Activated T-cell treated with anti-CD3 and anti-CD28 coated beads, Interleukin-2, amount 50 U/mL, for 4 hours (primary cell): Measurements from ENCODE around the gene DNAJC4. TPM values are rescaled to one million over a fixed set of nuclear protein-coding genes. Genes with fewer than 3 reads are reported as not detected.

Experiments used
- ATAC-seq, 2 donors: fragments of 200-7000 bp; cut with Tn5 transposase; one replicate each; pipeline ENCODE4 v1.10.0; 2021
- DNase-seq: peaks from one replicate; pipeline ENCODE4 v3.0.0-alpha.2; 2020
- H3K27me3 Mint-ChIP-seq: one replicate; pipeline ENCODE4 v1.8.0; 2021; ENCODE audit warnings: low read depth, mixed read lengths
- H3K36me3 Mint-ChIP-seq: one replicate; pipeline ENCODE4 v1.8.0; 2022; ENCODE audit warnings: mixed read lengths; ENCODE audit not compliant: insufficient read depth
- H3K4me1 Mint-ChIP-seq: one replicate; pipeline ENCODE4 v1.8.0; 2021; ENCODE audit warnings: low read depth, mixed read lengths
- H3K4me3 Mint-ChIP-seq: one replicate; pipeline ENCODE4 v1.8.0; 2021; ENCODE audit warnings: mild to moderate bottlenecking, moderate library complexity, mixed read lengths
- H3K9me3 Mint-ChIP-seq: one replicate; pipeline ENCODE4 v1.8.0; 2021; ENCODE audit warnings: mixed read lengths
- total RNA-seq, 3 donors: library from RNA; stranded (reverse); gene quantifications; one replicate each; pipeline ENCODE4 v1.2.1, GENCODE V29; 2021

The DNAJC4 gene
- total RNA-seq, 3 donors from 2014 or later = 15.0 to 16.6 (median 16.1) TPM

DNA sequence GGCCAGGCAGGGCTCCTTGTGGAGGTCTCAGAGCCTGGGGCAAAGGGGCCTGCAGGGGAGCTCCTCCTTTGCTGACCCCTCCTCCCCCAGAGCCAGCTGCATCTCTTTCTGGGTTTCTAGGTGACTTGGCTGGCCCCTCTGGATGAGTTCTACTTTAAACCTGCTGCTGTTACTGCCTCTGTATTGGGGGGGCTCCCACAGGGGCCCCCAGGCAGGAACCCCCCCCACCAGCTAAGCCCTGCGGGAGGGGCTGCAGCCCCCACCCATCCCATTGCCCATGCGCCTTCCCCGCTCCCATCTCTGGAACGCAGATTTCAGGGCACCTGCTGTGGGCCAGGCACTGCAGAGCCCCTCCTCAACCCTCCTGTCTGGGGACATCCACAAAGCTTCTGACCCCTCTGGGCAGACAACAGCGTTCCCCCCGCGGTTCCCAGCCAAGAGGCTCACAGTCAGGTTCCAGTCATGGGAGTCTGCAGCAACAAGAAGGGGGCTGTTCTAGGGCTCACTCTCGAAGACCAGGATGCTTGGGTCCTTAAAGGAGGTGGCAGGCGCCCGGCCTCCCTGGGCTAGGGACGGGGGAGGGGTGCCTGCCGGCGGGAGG is 20.2 kb downstream of the DNAJC4 start:
- DNase-seq = no peak
- Mint-ChIP-seq H3K4me3 (peak overlapping the region; percentile 21), H3K36me3 (peaks cover 2% of the 10 kb centered on the region), H3K27me3 (no peaks in the 10 kb centered on the region), H3K9me3 (no peaks in the 10 kb centered on the region), H3K4me1 (peaks cover 15% of the 10 kb centered on the region)
- no peak for ATAC-seq

DNA sequence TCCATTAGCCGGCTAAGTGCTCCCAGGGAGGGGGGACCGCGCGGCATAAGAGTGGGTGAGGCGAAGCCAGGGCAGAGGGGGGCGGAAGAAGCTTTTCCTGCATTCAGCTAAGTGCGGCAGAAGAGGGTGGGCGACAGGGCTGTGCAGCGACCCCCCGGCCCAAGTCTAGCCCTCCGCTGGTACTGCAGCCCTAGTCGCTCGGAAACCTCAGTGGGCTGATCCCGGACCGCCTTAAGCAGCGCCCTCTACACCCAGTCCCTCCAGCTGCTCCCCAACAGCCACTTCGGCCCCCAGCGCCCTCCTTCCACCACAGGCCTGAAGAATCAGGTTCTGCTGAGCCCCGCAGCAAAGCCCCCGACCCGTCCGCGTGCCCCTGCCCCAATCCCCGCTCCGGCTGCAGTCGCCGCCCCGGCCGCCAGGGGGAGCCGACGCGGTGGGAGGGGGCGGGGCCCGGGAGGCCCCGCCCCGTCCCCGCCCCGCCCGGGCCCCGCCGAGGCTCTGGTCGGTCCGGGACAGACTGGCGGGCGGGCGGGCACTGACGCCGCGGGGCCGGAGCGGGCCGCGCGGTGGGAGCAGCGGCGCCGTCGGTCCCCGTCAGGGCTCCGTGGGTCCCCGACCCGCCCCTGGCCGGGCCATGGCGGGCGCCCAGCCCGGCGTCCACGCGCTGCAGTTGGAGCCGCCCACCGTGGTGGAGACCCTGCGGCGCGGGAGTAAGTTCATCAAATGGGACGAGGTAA is 20.8 kb downstream of the DNAJC4 start, which contains the start of gene PLCB3:
PLCB3 (plus strand) TSS at position 515 of the 737 bp plus-strand sequence; CDS start at position 635, 120 bp downstream.
- Mint-ChIP-seq H3K4me1 (peaks cover 15% of the 10 kb centered on the region), H3K4me3 (peak within 1 kb of the TSS; percentile 83)
- peak; percentile 61 to 62 for ATAC-seq

DNA sequence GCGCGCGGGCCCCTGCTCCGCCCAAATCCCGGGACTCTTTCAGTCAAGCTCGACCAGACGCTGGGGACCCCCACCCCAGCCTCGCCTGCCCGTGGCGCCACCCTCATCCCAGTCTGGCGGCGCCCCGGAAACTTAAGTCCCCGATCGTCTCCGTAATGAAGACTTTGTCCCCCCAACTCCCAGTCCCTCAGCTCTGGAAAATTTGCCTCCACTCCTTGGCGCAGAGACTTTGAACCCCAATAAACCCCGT is 21.3 kb downstream of the DNAJC4 start:
- no peak for DNase-seq

More for the DNA sequence above, 20.8 kb downstream of the DNAJC4 start, which contains the start of gene PLCB3:
- no peaks in the 10 kb centered on the region for H3K27me3 Mint-ChIP-seq
- peak; percentile 58 for DNase-seq
- H3K9me3 Mint-ChIP-seq = no peaks in the 10 kb centered on the region
- H3K36me3 Mint-ChIP-seq = peaks cover 2% of the 10 kb centered on the region

DNA sequence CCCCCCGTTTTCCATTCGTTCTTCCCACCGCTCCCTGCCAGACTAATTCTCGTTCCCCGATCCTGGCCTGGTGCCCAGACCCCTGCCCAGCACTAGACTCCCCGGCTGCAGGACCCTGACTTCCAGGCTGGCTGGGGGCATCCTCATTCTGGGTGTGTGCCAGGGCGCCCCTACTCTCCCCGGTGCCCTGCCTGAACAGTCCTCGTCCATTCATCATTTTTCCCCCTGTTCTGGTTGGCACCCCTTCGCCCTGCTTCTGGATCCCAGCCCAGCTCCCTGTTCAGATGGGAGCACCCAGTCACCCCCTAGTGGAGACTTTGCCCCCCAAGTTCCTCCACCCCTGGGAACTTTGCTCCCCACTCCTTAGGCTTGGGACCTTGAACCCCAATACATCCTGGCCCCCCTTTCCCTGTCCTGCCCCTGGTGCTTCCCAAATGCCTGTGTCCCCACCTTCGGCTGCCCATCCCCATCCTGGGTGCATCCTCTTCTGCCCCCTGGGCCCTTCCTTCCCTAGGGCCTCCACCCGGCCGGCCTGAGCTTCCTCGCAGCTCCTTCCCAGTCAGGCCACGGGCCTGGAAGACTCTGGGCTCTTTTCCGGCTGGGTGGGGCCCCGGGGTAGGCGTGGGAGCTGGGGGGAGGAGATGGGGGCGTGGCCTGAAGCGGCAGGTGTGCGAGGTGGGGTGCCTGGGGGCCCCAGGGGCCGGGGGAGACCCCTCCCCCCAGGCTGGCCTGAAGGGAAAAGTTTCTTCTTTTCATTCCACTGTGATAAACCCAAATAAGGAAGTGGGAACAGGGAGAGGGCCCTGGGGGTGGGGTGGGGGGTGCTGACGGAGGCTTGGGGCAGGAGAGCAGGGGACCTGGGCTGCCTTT is 21.9 kb downstream of the DNAJC4 start:
- no peak for DNase-seq
- peaks cover 2% of the 10 kb centered on the region for H3K36me3 Mint-ChIP-seq
- no peak for ATAC-seq
- H3K27me3 Mint-ChIP-seq = no peaks in the 10 kb centered on the region
- H3K9me3 Mint-ChIP-seq = no peaks in the 10 kb centered on the region
- H3K4me1 Mint-ChIP-seq = peaks cover 15% of the 10 kb centered on the region
- peak overlapping the region; percentile 83 for H3K4me3 Mint-ChIP-seq

More for the DNA sequence above, 21.3 kb downstream of the DNAJC4 start:
- Mint-ChIP-seq H3K4me3 (peak overlapping the region; percentile 83), H3K36me3 (peaks cover 2% of the 10 kb centered on the region), H3K27me3 (no peaks in the 10 kb centered on the region), H3K9me3 (no peaks in the 10 kb centered on the region), H3K4me1 (peaks cover 15% of the 10 kb centered on the region)
- ATAC-seq = no peak

DNA sequence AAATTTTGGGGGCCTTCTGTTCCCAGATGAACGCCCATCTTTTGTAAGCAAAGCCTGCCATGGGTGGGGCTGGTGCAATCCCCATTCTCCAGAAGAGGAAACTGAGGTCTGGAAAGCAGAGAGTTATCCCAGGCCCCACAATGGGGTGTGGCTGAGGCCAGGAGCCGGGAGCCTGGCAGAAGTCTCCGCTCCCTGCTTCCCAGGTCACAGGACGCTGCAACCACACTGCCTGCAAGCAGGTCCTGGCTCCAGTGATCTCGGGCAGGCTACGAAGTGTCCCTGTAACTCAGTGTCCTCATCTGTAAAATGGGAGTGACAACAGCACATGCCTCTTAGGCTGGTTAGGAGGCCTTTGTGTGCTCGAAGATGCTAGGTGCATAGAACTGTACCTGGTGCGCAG is 22.7 kb downstream of the DNAJC4 start:
- peaks cover 2% of the 10 kb centered on the region for H3K36me3 Mint-ChIP-seq
- no peaks in the 10 kb centered on the region for H3K9me3 Mint-ChIP-seq
- no peaks in the 10 kb centered on the region for H3K27me3 Mint-ChIP-seq
- no peak for ATAC-seq
- DNase-seq = no peak
- H3K4me3 Mint-ChIP-seq = no peak overlapping the region
- peaks cover 13% of the 10 kb centered on the region for H3K4me1 Mint-ChIP-seq

DNA sequence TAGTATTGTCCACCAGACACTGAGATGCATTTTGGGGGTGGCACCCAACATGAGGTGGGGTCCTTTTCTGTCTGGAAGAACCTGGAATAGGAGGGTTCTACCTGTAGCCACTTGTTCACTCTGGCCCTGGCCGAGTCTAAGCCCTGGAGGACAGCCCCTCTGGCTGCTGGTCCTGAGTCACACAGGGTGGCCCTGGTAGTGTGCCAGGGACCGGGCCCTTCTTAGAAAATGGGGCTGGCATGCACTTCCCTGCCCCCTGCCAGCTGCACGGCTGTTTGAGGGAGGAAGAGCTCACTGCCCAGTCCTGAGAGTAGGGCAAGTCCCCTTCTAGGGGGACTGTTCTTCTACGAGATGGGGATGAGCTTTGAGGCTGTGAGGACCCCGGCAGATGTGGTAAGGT is 23.1 kb downstream of the DNAJC4 start:
- H3K36me3 Mint-ChIP-seq = peaks cover 2% of the 10 kb centered on the region
- H3K4me3 Mint-ChIP-seq = no peak overlapping the region
- no peak for DNase-seq
- no peaks in the 10 kb centered on the region for H3K9me3 Mint-ChIP-seq
- H3K27me3 Mint-ChIP-seq = no peaks in the 10 kb centered on the region
- H3K4me1 Mint-ChIP-seq = peaks cover 13% of the 10 kb centered on the region
- no peak for ATAC-seq

DNA sequence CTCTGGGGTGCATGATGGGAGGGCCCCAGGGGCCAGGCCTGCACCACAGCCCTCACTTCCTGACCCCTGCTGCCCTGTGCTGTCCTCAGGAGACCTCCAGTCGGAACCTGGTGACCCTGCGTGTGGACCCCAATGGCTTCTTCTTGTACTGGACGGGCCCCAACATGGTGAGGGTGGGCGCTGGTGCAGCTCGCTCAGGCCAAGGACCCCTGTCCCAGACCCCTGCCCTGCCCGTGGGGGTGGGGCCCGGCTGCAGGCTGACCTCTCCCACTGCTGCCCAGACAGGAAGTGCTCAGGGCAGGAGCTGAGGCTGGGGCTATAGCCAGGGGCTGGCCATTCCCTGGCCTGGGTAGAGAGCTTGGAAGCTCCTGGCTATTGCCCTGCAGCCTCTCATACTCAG is 24.0 kb downstream of the DNAJC4 start:
- DNase-seq (no peak), ATAC-seq (no peak)
- Mint-ChIP-seq H3K9me3 (no peaks in the 10 kb centered on the region), H3K4me3 (no peak overlapping the region), H3K4me1 (peaks cover 13% of the 10 kb centered on the region), H3K27me3 (no peaks in the 10 kb centered on the region), H3K36me3 (peaks cover 3% of the 10 kb centered on the region)

DNA sequence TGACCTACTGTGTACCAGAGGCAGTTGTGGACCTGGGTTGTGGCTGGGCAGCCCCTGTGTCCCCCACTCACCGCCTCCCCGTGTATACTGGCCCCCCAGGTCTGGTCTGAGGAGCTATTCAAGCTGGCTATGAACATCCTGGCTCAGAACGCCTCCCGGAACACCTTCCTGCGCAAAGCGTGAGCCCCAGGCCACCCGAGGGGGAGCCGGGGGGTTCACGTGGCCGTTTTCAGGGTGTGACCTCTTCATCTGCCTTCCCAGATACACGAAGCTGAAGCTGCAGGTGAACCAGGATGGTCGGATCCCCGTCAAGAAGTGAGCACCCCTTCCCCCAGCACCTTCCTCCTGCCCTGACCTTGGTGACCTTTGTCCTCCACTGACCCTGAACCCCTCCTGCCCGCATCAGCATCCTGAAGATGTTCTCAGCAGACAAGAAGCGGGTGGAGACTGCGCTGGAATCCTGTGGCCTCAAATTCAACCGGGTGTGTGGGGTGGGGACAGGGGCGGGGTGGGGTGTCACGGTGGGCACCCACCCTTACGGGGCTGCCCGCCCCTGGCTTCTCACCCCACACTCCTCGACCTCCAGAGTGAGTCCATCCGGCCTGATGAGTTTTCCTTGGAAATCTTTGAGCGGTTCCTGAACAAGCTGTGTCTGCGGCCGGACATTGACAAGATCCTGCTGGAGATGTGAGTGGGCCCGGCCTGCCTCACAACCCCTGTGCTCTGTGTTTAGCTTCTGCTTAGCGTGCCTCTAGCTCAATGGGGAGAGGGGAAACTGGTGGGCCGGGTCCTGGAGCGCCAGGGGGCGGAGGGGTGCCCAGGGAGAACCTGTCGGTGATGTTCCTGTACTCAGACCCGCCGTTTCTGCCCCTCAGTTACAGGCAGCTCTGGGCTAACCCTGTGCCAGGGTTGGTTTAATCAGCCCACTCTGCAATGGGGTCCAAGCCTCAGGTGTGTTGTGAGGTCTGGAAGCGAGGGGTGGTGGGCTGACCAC is 25.1 kb downstream of the DNAJC4 start:
- Mint-ChIP-seq H3K4me3 (no peak overlapping the region), H3K9me3 (no peaks in the 10 kb centered on the region), H3K27me3 (no peaks in the 10 kb centered on the region), H3K36me3 (peaks cover 5% of the 10 kb centered on the region), H3K4me1 (peaks cover 17% of the 10 kb centered on the region)
- DNase-seq = no peak
- no peak for ATAC-seq

DNA sequence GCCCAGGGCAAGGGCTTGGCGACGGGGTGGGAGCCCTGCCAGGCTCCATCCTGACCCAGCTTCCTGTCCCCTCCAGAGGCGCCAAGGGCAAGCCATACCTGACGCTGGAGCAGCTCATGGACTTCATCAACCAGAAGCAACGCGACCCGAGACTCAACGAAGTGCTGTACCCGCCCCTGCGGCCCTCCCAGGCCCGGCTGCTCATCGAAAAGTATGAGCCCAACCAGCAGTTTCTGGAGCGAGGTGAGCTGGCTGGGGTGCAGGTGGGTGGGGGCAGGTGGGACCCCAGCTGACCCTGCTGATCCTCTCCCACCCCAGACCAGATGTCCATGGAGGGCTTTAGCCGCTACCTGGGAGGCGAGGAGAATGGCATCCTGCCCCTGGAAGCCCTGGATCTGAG is 26.0 kb downstream of the DNAJC4 start:
- Mint-ChIP-seq H3K9me3 (no peaks in the 10 kb centered on the region), H3K4me3 (no peak overlapping the region), H3K4me1 (peaks cover 14% of the 10 kb centered on the region), H3K36me3 (peaks cover 5% of the 10 kb centered on the region), H3K27me3 (no peaks in the 10 kb centered on the region)
- DNase-seq (no peak), ATAC-seq (no peak)

DNA sequence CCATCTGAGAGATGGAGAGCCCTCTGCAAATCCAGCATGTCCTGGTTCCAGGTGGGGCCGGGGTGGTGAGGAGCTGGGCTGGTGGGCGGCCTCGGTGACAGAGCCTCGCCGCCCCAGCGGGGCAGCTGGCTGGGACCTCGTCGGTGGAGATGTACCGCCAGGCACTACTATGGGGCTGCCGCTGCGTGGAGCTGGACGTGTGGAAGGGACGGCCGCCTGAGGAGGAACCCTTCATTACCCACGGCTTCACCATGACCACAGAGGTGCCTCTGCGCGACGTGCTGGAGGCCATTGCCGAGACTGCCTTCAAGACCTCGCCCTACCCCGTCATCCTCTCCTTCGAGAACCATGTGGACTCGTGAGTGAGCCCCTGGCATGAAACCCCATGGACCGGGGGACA is 28.0 kb downstream of the DNAJC4 start:
- peaks cover 8% of the 10 kb centered on the region for H3K4me1 Mint-ChIP-seq
- H3K9me3 Mint-ChIP-seq = no peaks in the 10 kb centered on the region
- no peak for DNase-seq
- no peak for ATAC-seq
- H3K36me3 Mint-ChIP-seq = peaks cover 7% of the 10 kb centered on the region
- H3K4me3 Mint-ChIP-seq = no peak overlapping the region
- H3K27me3 Mint-ChIP-seq = no peaks in the 10 kb centered on the region

DNA sequence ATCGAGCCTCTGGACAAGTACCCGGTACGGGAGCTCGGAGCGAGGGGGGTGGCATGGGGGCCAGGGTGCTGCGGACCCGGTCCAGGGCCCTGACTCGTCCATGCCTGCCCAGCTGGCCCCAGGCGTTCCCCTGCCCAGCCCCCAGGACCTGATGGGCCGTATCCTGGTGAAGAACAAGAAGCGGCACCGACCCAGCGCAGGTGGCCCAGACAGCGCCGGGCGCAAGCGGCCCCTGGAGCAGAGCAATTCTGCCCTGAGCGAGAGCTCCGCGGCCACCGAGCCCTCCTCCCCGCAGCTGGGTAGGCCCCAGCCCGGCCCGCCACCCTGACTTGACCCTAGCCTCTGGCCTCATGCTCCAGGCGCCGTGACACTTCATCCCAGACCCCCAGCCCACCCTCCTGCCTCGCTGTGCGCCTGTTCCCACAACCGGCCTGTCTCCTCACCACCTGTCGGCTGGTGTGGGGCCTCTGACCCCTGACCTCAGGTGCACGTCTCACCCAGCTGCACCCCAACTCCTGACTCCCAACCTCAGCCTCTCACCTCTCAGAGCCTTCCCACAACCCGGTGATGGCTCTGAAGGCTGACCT is 28.7 kb downstream of the DNAJC4 start:
- Mint-ChIP-seq H3K36me3 (peaks cover 7% of the 10 kb centered on the region), H3K4me1 (peaks cover 8% of the 10 kb centered on the region), H3K4me3 (no peak overlapping the region), H3K27me3 (no peaks in the 10 kb centered on the region), H3K9me3 (no peaks in the 10 kb centered on the region)
- DNase-seq = no peak
- no peak for ATAC-seq

DNA sequence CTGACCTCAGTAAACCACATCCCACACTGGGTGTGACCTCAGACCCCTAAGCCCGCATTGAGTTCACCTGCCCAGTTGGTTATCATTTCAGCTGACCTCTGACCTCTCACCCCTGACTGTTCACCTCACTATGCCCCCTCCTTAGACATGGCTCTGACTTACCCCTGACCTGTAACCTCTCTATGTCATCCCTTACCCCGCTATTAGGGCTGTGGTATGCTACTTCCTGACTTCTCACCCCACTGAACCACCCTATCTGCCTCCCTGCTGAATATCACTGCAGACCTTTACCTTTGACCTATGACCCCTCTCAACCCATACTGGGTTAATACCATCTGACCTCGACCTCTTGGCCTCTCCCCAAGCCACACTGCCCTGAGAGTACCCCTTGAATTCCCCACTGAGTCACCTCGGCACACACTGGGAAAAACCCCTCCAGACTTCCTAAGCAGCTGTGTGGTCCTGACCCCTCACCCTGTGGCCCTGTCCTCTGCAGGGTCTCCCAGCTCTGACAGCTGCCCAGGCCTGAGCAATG is 29.3 kb downstream of the DNAJC4 start:
- no peak overlapping the region for H3K4me3 Mint-ChIP-seq
- no peak for ATAC-seq
- H3K36me3 Mint-ChIP-seq = peaks cover 7% of the 10 kb centered on the region
- no peaks in the 10 kb centered on the region for H3K9me3 Mint-ChIP-seq
- H3K4me1 Mint-ChIP-seq = peaks cover 8% of the 10 kb centered on the region
- no peaks in the 10 kb centered on the region for H3K27me3 Mint-ChIP-seq
- DNase-seq = no peak

DNA sequence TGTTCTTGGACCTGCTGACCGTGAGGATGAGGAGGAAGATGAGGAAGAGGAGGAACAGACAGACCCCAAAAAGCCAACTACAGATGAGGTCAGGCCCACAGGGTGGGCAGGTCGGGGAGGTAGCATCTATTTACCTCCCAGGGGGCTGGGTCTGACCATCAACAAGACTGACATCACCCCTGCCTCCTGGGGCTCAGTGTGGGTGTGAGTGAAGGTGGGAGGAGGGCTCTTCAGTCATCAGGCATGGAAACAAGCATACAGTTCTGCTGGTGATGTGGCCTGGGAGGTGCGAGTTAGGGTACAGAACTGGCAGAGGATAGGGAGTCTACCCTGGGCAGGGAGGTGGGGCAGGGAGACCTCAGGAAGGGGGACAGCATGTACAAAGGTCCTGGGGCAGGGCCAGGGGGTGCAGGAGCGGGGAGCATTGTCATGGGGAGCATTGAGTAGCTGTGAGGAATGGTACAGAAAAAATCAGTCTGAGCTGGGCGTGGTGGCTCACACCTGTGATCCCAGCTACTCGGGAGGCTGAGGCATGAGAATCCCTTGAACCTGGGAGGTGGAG is 29.9 kb downstream of the DNAJC4 start:
- H3K9me3 Mint-ChIP-seq = no peaks in the 10 kb centered on the region
- H3K4me3 Mint-ChIP-seq = no peak overlapping the region
- no peaks in the 10 kb centered on the region for H3K27me3 Mint-ChIP-seq
- DNase-seq (no peak), ATAC-seq (no peak)
- H3K4me1 Mint-ChIP-seq = peaks cover 8% of the 10 kb centered on the region
- peaks cover 6% of the 10 kb centered on the region for H3K36me3 Mint-ChIP-seq
